RWPE1 (cell line): ENCODE results near the gene FAM107B.
"Not testable (repeated sequence)": the region's sequence is repeated elsewhere in the genome, so short reads cannot be mapped to it uniquely, and the experiment has no call there.

Source experiments
- CTCF ChIA-PET: fragments of 350-600 bp; sonication (Branson Sonifier 250); formaldehyde crosslinking; extraction: SDS; loops from one replicate; lab custom pipeline; 2021; lab: Yijun Ruan, JAX
- POLR2A ChIA-PET: fragments of 400-600 bp; formaldehyde crosslinking; extraction: SDS; loops from one replicate; lab custom pipeline; 2020; ENCODE audit warnings: antibody characterized with exemption; ENCODE audit not compliant: low non-redundant PET; lab: Yijun Ruan, JAX
- DNase-seq: peaks from one replicate; pipeline ENCODE4 v3.0.0; 2012; ENCODE audit warnings: low spot score
- H3K27ac ChIP-seq: fragments of 450-650 bp; 2 replicates; pipeline ENCODE4 v1.5.1; 2017
- CTCF ChIP-seq: fragments of 450-650 bp; conservative IDR thresholded peaks from 2 replicates; pipeline ENCODE4 v1.5.1; 2017; ENCODE audit warnings: low read depth, mild to moderate bottlenecking

Gene FAM107B

GRCh38 chr10:14661818-14662217 is 112.9 kb downstream of the FAM107B start:
- POLR2A ChIA-PET, result no interaction called here
- CTCF ChIA-PET, result no interaction called here
- TF ChIP-seq CTCF, result no peak

DNA sequence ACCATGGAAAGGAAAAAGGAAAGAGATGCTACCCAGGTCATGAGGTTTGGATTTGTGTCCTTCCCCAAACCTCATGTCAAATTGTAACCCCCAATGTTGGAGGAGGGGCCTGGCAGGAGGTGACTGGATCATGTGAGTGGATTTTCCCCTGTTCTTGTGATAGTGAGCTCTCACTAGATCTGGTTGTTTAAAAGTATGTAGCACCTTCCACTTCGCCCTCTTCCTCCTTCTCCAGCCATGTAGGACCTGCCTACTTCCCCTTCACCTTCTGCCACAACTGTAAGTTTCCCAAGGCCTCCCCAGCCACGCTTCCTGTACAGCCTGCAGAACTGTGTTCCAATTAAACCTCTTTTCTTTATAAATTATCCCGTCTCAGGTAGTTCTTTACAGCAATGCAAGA is 113.9 kb downstream of the FAM107B start:
- DNase-seq, result no peak
- no peak for TF ChIP-seq CTCF
- no peak overlapping the region for H3K27ac ChIP-seq
- CTCF ChIA-PET, result no interaction called here
- POLR2A ChIA-PET, result no interaction called here

More at GRCh38 chr10:14661818-14662217, 112.9 kb downstream of the FAM107B start:
- DNase-seq, result no peak
- no peak overlapping the region for H3K27ac ChIP-seq

- no peak for TF ChIP-seq CTCF
- ChIA-PET CTCF (no interaction called here), POLR2A (no interaction called here)
- no peak overlapping the region for H3K27ac ChIP-seq
- DNase-seq, result no peak
Measured at GRCh38 chr10:14659626-14660196, 115.0 kb downstream of the FAM107B start.

GRCh38 chr10:14659137-14659536 is 115.6 kb downstream of the FAM107B start:
- POLR2A ChIA-PET, CTCF ChIA-PET: not testable (repeated sequence)
- peak overlapping the region; percentile 66 for H3K27ac ChIP-seq

GRCh38 chr10:14658331-14659127 is 116.2 kb downstream of the FAM107B start:
- peak overlapping the region; percentile 66 for H3K27ac ChIP-seq
- no peak for TF ChIP-seq CTCF
- CTCF ChIA-PET, result interaction anchor here (0.7 kb wide), 1 partner anchor 160 kb away, joined by 3 read pairs; no protein-coding TSS in a partner anchor
- DNase-seq, result peak; percentile 79
- POLR2A ChIA-PET, result no interaction called here

More at GRCh38 chr10:14659137-14659536, 115.6 kb downstream of the FAM107B start:
- DNase-seq, result not testable (repeated sequence)

DNA sequence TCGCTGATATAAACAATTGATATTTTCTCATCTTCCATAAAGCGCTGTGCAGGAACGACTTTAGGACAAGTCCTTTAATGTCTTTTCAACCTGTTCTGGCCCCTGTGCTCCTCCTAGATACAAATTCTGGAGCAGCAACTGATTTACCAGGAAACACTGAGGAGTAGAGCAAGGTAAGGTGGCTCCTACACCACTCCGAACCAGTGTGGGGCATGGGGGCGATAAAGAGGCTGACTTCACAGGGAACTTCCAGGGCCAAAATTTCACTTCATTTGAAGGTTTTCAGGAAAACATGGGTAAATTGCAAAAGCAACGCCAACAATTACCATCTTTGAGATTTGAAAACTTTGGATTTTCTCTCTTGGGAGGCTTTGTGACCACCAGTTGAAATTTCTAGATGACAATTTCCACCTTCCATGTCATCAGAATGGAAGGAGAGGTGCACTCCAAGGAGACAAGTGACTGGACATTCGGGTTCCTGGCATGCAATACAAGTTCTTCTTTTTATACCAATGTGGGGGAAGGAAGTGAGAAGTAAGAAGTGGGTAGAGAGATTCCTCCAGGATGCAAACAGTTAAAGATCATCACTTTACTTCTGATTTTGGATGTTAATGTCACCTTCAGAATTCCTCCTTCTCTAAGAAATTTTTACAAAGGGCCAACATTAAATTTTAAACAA is 118.5 kb downstream of the FAM107B start:
- H3K27ac ChIP-seq, result no peak overlapping the region
- POLR2A ChIA-PET, result no interaction called here

More for the DNA sequence above, 118.5 kb downstream of the FAM107B start:
- no peak for DNase-seq
- no peak for TF ChIP-seq CTCF
- CTCF ChIA-PET, result interaction anchor here (0.6 kb wide), 1 partner anchor 13 kb away, joined by 3 read pairs; no protein-coding TSS in a partner anchor
